Trophoblast cell (in vitro differentiated cells and primary cell): Measurements from ENCODE around the gene ALK.
A peak's percentile ranks its signal among the peaks of the same experiment; 100 is the strongest.

Source experiments
- DNase-seq, 2 donors: peaks; one replicate each; pipeline ENCODE4 v3.0.0-alpha.2; 2016
- H2AFZ ChIP-seq: 2 replicates; pipeline ENCODE4 v1.6.1; 2013; ENCODE audit warnings: low read length, moderate library complexity, mild to moderate bottlenecking; ENCODE audit not compliant: insufficient read depth, poor library complexity
- H2AK5ac ChIP-seq: 2 replicates; pipeline ENCODE4 v1.6.1; 2013; ENCODE audit warnings: mild to moderate bottlenecking, low read length
- H2BK120ac ChIP-seq: 2 replicates; pipeline ENCODE4 v1.6.1; 2013; ENCODE audit warnings: low read length, mild to moderate bottlenecking, moderate library complexity; ENCODE audit not compliant: insufficient read depth, poor library complexity
- H2BK12ac ChIP-seq: 2 replicates; pipeline ENCODE4 v1.6.1; 2013; ENCODE audit warnings: mild to moderate bottlenecking, low read length, moderate library complexity
- H2BK5ac ChIP-seq: 2 replicates; pipeline ENCODE4 v1.6.1; 2013; ENCODE audit warnings: low read length, low read depth, moderate library complexity, mild to moderate bottlenecking; ENCODE audit not compliant: poor library complexity
- H3K14ac ChIP-seq: 2 replicates; pipeline ENCODE4 v1.6.1; 2013; ENCODE audit warnings: mild to moderate bottlenecking, low read length
- H3K18ac ChIP-seq: 2 replicates; pipeline ENCODE4 v1.6.1; 2013; ENCODE audit warnings: mild to moderate bottlenecking, low read length
- H3K23ac ChIP-seq: 2 replicates; pipeline ENCODE4 v1.6.1; 2013; ENCODE audit warnings: low read length
- H3K27ac ChIP-seq: 2 replicates; pipeline ENCODE4 v1.5.1; 2013; ENCODE audit warnings: low read depth, mild to moderate bottlenecking, inconsistent platforms, low read length, moderate library complexity
- H3K27me3 ChIP-seq: 2 replicates; pipeline ENCODE4 v1.6.1; 2013; ENCODE audit warnings: inconsistent platforms, mild to moderate bottlenecking, low read length, moderate library complexity; ENCODE audit not compliant: insufficient read depth
- H3K36me3 ChIP-seq, 2 experiments: 1 replicate in 1 of 2; 2 replicates in 1 of 2; pipeline ENCODE4 v1.6.1; 2013; ENCODE audit warnings: low read length in 2 of 2, mild to moderate bottlenecking in 2 of 2, moderate library complexity in 1 of 2; ENCODE audit not compliant: insufficient read depth in 2 of 2, control insufficient read depth in 1 of 2
- H3K4ac ChIP-seq: 2 replicates; pipeline ENCODE4 v1.6.1; 2013; ENCODE audit warnings: low read depth, mild to moderate bottlenecking, low read length, moderate library complexity
- H3K4me1 ChIP-seq, 2 experiments: 1 replicate in 1 of 2; 2 replicates in 1 of 2; pipeline ENCODE4 v1.6.1; 2013; ENCODE audit warnings: low read length in 2 of 2, mild to moderate bottlenecking in 2 of 2, moderate library complexity in 1 of 2; ENCODE audit not compliant: insufficient read depth in 2 of 2, control insufficient read depth in 1 of 2
- H3K4me2 ChIP-seq: 2 replicates; pipeline ENCODE4 v1.6.1; 2013; ENCODE audit warnings: inconsistent platforms, mild to moderate bottlenecking, low read length, moderate library complexity
- H3K4me3 ChIP-seq: 2 replicates; pipeline ENCODE4 v1.5.1; 2013; ENCODE audit warnings: mild to moderate bottlenecking, low read depth, low read length, inconsistent platforms
- H3K79me1 ChIP-seq: one replicate; pipeline ENCODE4 v1.6.1; 2013; ENCODE audit warnings: low read length
- H3K79me2 ChIP-seq: 2 replicates; pipeline ENCODE4 v1.6.1; 2013; ENCODE audit warnings: low read length, mild to moderate bottlenecking; ENCODE audit not compliant: control insufficient read depth, insufficient read depth, poor library complexity
- H3K9ac ChIP-seq: 2 replicates; pipeline ENCODE4 v1.6.1; 2013; ENCODE audit warnings: mild to moderate bottlenecking, low read length
- H3K9me3 ChIP-seq: 2 replicates; pipeline ENCODE4 v1.6.1; 2013; ENCODE audit warnings: low read depth, mild to moderate bottlenecking, control low read depth, inconsistent platforms, low read length; ENCODE audit not compliant: insufficient read depth
- H4K12ac ChIP-seq: 2 replicates; pipeline ENCODE4 v1.6.1; 2013; ENCODE audit warnings: low read depth, mild to moderate bottlenecking, low read length, moderate library complexity
- H4K8ac ChIP-seq: 2 replicates; pipeline ENCODE4 v1.6.1; 2013; ENCODE audit warnings: low read depth, mild to moderate bottlenecking, low read length, moderate library complexity
- H4K91ac ChIP-seq: one replicate; pipeline ENCODE4 v1.6.1; 2013; ENCODE audit warnings: low read depth, mild to moderate bottlenecking, low read length, moderate library complexity
- WGBS: extraction: QIAGEN DNeasy Blood & Tissue Kit; methylation state at CpG from one replicate; pipeline ENCODE4 v1.1.7; 2013; ENCODE audit warnings: missing lambda C conversion rate; ENCODE audit not compliant: insufficient read length, insufficient coverage; ENCODE audit errors: extremely low coverage; 5-methylcytosine and 5-hydroxymethylcytosine counted together

The ALK gene

DNA sequence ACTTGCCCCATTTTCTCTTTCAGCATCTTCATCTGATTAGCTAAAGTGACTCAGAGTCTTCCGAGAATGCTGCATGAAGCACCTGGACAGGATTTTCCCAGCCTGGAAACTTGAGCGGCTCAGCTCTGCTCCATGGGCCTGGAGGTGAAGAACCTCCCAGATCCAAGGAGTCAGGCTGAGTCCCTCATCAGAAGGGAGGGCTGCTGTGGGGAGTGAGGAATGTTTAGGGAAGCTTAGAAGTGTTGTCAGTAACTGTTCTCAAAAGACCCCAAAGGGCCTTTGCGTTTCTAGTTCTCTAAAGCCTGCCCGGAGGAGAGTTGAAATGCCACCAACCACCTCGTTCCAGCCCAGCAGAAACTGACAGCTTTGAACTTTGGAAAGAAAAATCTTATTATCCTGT is 649.1 kb downstream of the ALK start:
- peaks cover 3% of the 10 kb centered on the region for H3K9me3 ChIP-seq
- H3K9ac ChIP-seq: no peak overlapping the region
- H3K79me2 ChIP-seq: no peaks in the 10 kb centered on the region
- H3K4me2 ChIP-seq: no peak overlapping the region
- no peak overlapping the region for H4K12ac ChIP-seq
- no peaks in the 10 kb centered on the region for H3K79me1 ChIP-seq
- H2AFZ ChIP-seq: no peak overlapping the region
- no peaks in the 10 kb centered on the region for H3K27me3 ChIP-seq
- no peak overlapping the region for H3K4me3 ChIP-seq
- H3K14ac ChIP-seq: no peak overlapping the region
- H3K18ac ChIP-seq: no peak overlapping the region
- WGBS: no CpG with 5 or more reads among the region's 5 CpGs
- H2AK5ac ChIP-seq: no peak overlapping the region
- no peak overlapping the region for H3K4ac ChIP-seq
- H4K91ac ChIP-seq: no peak overlapping the region
- H2BK120ac ChIP-seq: no peak overlapping the region
- H3K4me1 ChIP-seq: peaks cover 0 to 2% of the 10 kb centered on the region in 2 experiments
- no peak overlapping the region for H4K8ac ChIP-seq
- H3K36me3 ChIP-seq: no peaks in the 10 kb centered on the region
- H2BK12ac ChIP-seq: no peak overlapping the region
- H3K23ac ChIP-seq: no peak overlapping the region
- peak; percentile 42 to 45 for DNase-seq
- H2BK5ac ChIP-seq: no peak overlapping the region
- no peak overlapping the region for H3K27ac ChIP-seq

DNA sequence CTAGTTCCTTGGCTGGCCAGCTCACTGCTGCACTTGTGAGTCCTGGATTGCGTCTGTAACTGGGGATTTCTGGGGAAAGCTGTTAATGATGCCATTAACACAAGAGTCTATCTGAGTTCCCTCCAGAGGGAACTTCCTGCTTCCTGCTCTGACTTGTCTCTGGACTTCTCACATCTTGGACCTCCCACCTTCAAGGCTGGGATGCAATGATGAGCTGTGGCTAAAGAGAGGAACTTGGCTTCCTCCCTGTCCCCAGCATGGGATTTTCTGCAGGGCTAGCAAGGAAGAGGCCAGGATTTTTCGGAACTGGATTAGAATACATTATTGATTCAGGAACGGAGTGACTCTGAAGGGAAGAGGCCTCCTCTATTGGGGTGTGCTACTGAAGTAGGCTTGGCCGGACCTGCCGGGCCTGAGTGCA is 650.7 kb downstream of the ALK start:
- no peak overlapping the region for H3K27ac ChIP-seq
- H3K79me2 ChIP-seq: no peaks in the 10 kb centered on the region
- H3K27me3 ChIP-seq: no peaks in the 10 kb centered on the region
- H4K8ac ChIP-seq: no peak overlapping the region
- no peak overlapping the region for H2BK12ac ChIP-seq
- H3K23ac ChIP-seq: no peak overlapping the region
- no peak overlapping the region for H2AFZ ChIP-seq
- no peak overlapping the region for H3K4ac ChIP-seq
- no peak for DNase-seq
- H3K4me3 ChIP-seq: no peak overlapping the region
- no peak overlapping the region for H3K4me2 ChIP-seq
- H3K36me3 ChIP-seq: no peaks in the 10 kb centered on the region
- H3K4me1 ChIP-seq: peaks cover 0 to 2% of the 10 kb centered on the region in 2 experiments
- H4K12ac ChIP-seq: no peak overlapping the region
- H2BK120ac ChIP-seq: no peak overlapping the region
- no peak overlapping the region for H2BK5ac ChIP-seq
- no CpG with 5 or more reads among the region's 5 CpGs for WGBS
- no peak overlapping the region for H3K18ac ChIP-seq
- H4K91ac ChIP-seq: no peak overlapping the region
- no peak overlapping the region for H2AK5ac ChIP-seq
- H3K79me1 ChIP-seq: no peaks in the 10 kb centered on the region
- H3K9me3 ChIP-seq: peaks cover 3% of the 10 kb centered on the region
- no peak overlapping the region for H3K9ac ChIP-seq
- H3K14ac ChIP-seq: no peak overlapping the region

DNA sequence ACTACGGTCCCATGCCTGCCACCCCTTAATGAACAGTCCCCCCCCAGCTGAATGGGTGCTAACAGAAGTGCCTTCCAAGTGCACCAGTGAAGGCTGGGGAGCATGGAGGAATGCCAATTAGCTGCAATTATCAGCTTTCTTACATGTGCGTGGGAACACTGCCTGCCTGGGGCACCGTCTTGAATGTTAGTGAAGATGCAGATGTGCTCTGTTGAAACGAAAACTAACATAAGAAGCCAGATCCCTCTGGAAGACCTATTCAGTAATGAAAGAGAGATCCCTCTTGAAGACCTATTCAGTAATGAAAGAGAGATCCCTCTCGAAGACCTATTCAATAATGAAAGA is 651.6 kb downstream of the ALK start:
- H3K23ac ChIP-seq: no peak overlapping the region
- H3K18ac ChIP-seq: no peak overlapping the region
- peaks cover 0 to 2% of the 10 kb centered on the region in 2 experiments for H3K4me1 ChIP-seq
- no peak overlapping the region for H4K8ac ChIP-seq
- H3K79me2 ChIP-seq: no peaks in the 10 kb centered on the region
- H3K14ac ChIP-seq: no peak overlapping the region
- no peak overlapping the region for H2BK120ac ChIP-seq
- no peak overlapping the region for H3K4me2 ChIP-seq
- no peak for DNase-seq
- no peak overlapping the region for H2BK5ac ChIP-seq
- H3K27me3 ChIP-seq: no peaks in the 10 kb centered on the region
- no peaks in the 10 kb centered on the region for H3K79me1 ChIP-seq
- peaks cover 1% of the 10 kb centered on the region for H3K9me3 ChIP-seq
- no peak overlapping the region for H4K91ac ChIP-seq
- WGBS: no CpG with 5 or more reads among the region's 5 CpGs
- no peak overlapping the region for H3K4me3 ChIP-seq
- no peak overlapping the region for H2AFZ ChIP-seq
- H3K36me3 ChIP-seq: no peaks in the 10 kb centered on the region
- H2AK5ac ChIP-seq: no peak overlapping the region
- no peak overlapping the region for H2BK12ac ChIP-seq
- H3K4ac ChIP-seq: no peak overlapping the region
- no peak overlapping the region for H3K27ac ChIP-seq
- no peak overlapping the region for H3K9ac ChIP-seq
- H4K12ac ChIP-seq: no peak overlapping the region

DNA sequence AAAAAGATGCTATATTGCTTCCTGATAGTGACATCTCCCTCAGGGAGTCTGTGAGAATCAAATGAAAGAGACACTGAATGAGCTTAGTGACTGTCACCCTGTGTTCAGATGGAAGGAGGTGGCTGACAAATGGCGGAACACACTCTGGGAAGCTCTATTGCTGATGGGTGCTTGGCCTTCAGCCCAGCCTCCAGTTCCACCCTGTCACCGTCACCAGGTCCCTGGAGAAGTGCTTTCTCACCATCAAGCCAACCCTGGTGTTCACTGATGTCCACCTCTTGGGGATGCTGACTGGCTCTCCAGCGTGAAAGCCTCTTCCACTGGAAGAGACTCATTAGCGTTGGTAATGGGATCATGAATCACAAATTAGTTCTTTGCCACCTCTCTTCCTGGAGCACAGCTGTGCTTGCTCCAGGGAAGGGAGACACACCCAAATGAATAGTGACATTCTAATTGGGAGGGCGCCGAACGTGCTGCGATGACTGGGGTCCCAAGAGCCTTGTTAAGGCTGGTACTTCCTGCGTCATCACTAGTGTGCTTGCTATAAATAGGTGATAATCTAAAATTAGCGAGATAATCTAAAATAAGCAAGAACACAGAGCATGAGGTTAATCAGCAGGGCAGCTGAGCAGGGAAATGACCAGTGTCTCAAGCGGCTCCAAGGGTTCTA is 652.2 kb downstream of the ALK start:
- Histone ChIP-seq H2BK12ac (no peak overlapping the region), H3K79me2 (no peaks in the 10 kb centered on the region), H2AFZ (no peak overlapping the region), H3K4ac (no peak overlapping the region), H2BK5ac (no peak overlapping the region), H2BK120ac (no peak overlapping the region), H3K79me1 (no peaks in the 10 kb centered on the region), H3K36me3 (no peaks in the 10 kb centered on the region), H4K12ac (no peak overlapping the region), H3K27ac (no peak overlapping the region), H3K4me3 (no peak overlapping the region), H3K27me3 (no peaks in the 10 kb centered on the region), H3K9ac (no peak overlapping the region), H4K91ac (no peak overlapping the region), H4K8ac (no peak overlapping the region), H3K23ac (no peak overlapping the region), H3K9me3 (peaks cover 1% of the 10 kb centered on the region), H3K4me2 (no peak overlapping the region), H3K4me1 (peaks cover 0 to 2% of the 10 kb centered on the region in 2 experiments), H2AK5ac (no peak overlapping the region), H3K14ac (no peak overlapping the region), H3K18ac (no peak overlapping the region)
- no CpG with 5 or more reads among the region's 11 CpGs for WGBS
- DNase-seq: no peak
